Thyroid gland (tissue), 4 donors: ENCODE data around the gene JTB. TPM values are rescaled to one million over a fixed set of nuclear protein-coding genes. Genes with fewer than 3 reads are reported as not detected.
"Not testable (repeated sequence)": the region's sequence is repeated elsewhere in the genome, so short reads cannot be mapped to it uniquely, and the experiment has no call there.

Source experiments
- DNase-seq, 2 donors: peaks; one replicate each; pipeline ENCODE4 v3.0.0-alpha.2; 2019
- H3K27ac ChIP-seq, 3 donors: fragments of 200-600 bp; sonication (generic); 1 replicate in 2 of 3; 2 replicates in 1 of 3; pipeline ENCODE4 v1.5.1; 2016 to 2019; ENCODE audit warnings: mild to moderate bottlenecking in 1 of 3, moderate library complexity in 1 of 3
- H3K27me3 ChIP-seq: fragments of 200-600 bp; sonication (generic); one replicate; pipeline ENCODE4 v1.5.1; 2019
- H3K36me3 ChIP-seq, 2 donors: fragments of 200-600 bp; sonication (generic); one replicate each; pipeline ENCODE4 v1.5.1; 2016 to 2019
- H3K4me1 ChIP-seq, 2 donors: fragments of 200-600 bp; sonication (generic); one replicate each; pipeline ENCODE4 v1.5.1; 2017 to 2019
- H3K4me3 ChIP-seq, 3 donors: fragments of 200-600 bp; sonication (generic); replicated peaks in 1 of 3; 1 replicate in 2 of 3; 2 replicates in 1 of 3; pipeline ENCODE4 v1.5.1; 2016; ENCODE audit warnings: mild to moderate bottlenecking in 1 of 3
- H3K9me3 ChIP-seq: fragments of 200-600 bp; sonication (generic); one replicate; pipeline ENCODE4 v1.5.1; 2017
- CTCF ChIP-seq, 6 experiments: fragments of 200-600 bp in 3 of 6; fragments of 450-650 bp in 3 of 6; sonication (generic) in 3 of 6; IDR thresholded peaks; one replicate each; pipeline ENCODE4 v1.5.1; 2016 to 2019; ENCODE audit warnings: antibody characterized with exemption in 6 of 6, mild to moderate bottlenecking in 2 of 6, inconsistent platforms in 1 of 6, moderate library complexity in 1 of 6
- POLR2A ChIP-seq, 2 donors: fragments of 450-650 bp; IDR thresholded peaks; one replicate each; pipeline ENCODE4 v1.6.1; 2017; ENCODE audit warnings: antibody characterized with exemption in 2 of 2, mild to moderate bottlenecking in 2 of 2, moderate library complexity in 1 of 2
- WGBS, 2 donors: methylation state at CpG; one replicate each; pipeline ENCODE4 v1.1.5; 2017; 5-methylcytosine and 5-hydroxymethylcytosine counted together
- intact Hi-C: fragments of 100-400 bp; cut with DNase I; formaldehyde crosslinking; loops from one replicate; pipeline ENCODE4 v1.15.1; 2023
- total RNA-seq, 4 donors: library from RNA; depleted of rRNA; stranded (reverse); fragments of >200 nt; gene quantifications; one replicate each; pipeline ENCODE4 v1.2.3, GENCODE V29; 2016

JTB gene
- total RNA-seq, 4 donors from 2014 or later, result 173 to 393 (median 247) TPM

GRCh38 chr1:154012129-154012528, 34.7 kb upstream of the JTB start:
- intact Hi-C loops, result no loop called here

GRCh38 chr1:154006136-154006535, 28.7 kb upstream of the JTB start:
- no peak for DNase-seq
- intact Hi-C loops, result no loop called here
- no peaks in the 10 kb centered on the region for H3K4me1 ChIP-seq
- TF ChIP-seq CTCF (IDR thresholded peaks at IDR 0.05) (no peak), POLR2A (IDR thresholded peaks at IDR 0.05) (no peak)
- peak overlapping the region in 1 of 3 donors; percentile 36 for H3K27ac ChIP-seq
- no peaks in the 10 kb centered on the region for H3K27me3 ChIP-seq
- no peaks in the 10 kb centered on the region for H3K9me3 ChIP-seq
- 92 to 97% methylated on average over 3 of the region's 3 CpGs for WGBS, 2 donors
- no peak overlapping the region for H3K4me3 ChIP-seq
- H3K36me3 ChIP-seq, result no peaks in the 10 kb centered on the region

More at GRCh38 chr1:154012129-154012528, 34.7 kb upstream of the JTB start:
- Histone ChIP-seq H3K36me3 (no peaks in the 10 kb centered on the region), H3K9me3 (no peaks in the 10 kb centered on the region), H3K27me3 (no peaks in the 10 kb centered on the region), H3K4me3 (no peak overlapping the region), H3K27ac (no peak overlapping the region), H3K4me1 (no peaks in the 10 kb centered on the region)
- no peak for TF ChIP-seq POLR2A (IDR thresholded peaks at IDR 0.05)
- no peak for TF ChIP-seq CTCF (IDR thresholded peaks at IDR 0.05)
- 87 to 90% methylated on average over 1 of the region's 1 CpG for WGBS, 2 donors
- DNase-seq, result no peak

GRCh38 chr1:154000420-154000819, 22.9 kb upstream of the JTB start:
- Histone ChIP-seq H3K27ac (no peak overlapping the region), H3K4me3 (no peak overlapping the region), H3K9me3 (no peaks in the 10 kb centered on the region), H3K27me3 (no peaks in the 10 kb centered on the region), H3K36me3 (peaks cover 0 to under 1% of the 10 kb centered on the region in 2 donors), H3K4me1 (no peaks in the 10 kb centered on the region)
- TF ChIP-seq CTCF (IDR thresholded peaks at IDR 0.05), result no peak
- TF ChIP-seq POLR2A (IDR thresholded peaks at IDR 0.05), result no peak
- 79 to 86% methylated on average over 4 of the region's 4 CpGs for WGBS, 2 donors
- intact Hi-C loops, result no loop called here
- no peak for DNase-seq

GRCh38 chr1:153996882-153997281, 19.4 kb upstream of the JTB start:
- Histone ChIP-seq H3K36me3 (peaks cover 21 to 27% of the 10 kb centered on the region in 2 donors), H3K4me1 (peaks cover 11 to 13% of the 10 kb centered on the region in 2 donors)
- 95 to 96% methylated on average over 10 of the region's 10 CpGs for WGBS, 2 donors
- H3K27me3 ChIP-seq, intact Hi-C loops, H3K9me3 ChIP-seq, H3K4me3 ChIP-seq, H3K27ac ChIP-seq, DNase-seq: not testable (repeated sequence)

- no peak overlapping the region for H3K4me3 ChIP-seq
- TF ChIP-seq CTCF (IDR thresholded peaks at IDR 0.05) (no peak), POLR2A (IDR thresholded peaks at IDR 0.05) (no peak)
- intact Hi-C loops, result no loop called here
- peaks cover 29 to 30% of the 10 kb centered on the region in 2 donors for H3K36me3 ChIP-seq
- 96 to 97% methylated on average over 11 of the region's 11 CpGs for WGBS, 2 donors
- DNase-seq, result no peak
- H3K27ac ChIP-seq, result no peak overlapping the region
- no peaks in the 10 kb centered on the region for H3K27me3 ChIP-seq
- H3K4me1 ChIP-seq, result peaks cover 19% of the 10 kb centered on the region in 2 donors
- H3K9me3 ChIP-seq, result no peaks in the 10 kb centered on the region
These were observed 18.2 kb upstream of the JTB start for GRCh38 chr1:153995640-153996039.

- intact Hi-C loops, result no loop called here
- 91 to 94% methylated on average over 3 of the region's 3 CpGs for WGBS, 2 donors
- no peak for TF ChIP-seq CTCF (IDR thresholded peaks at IDR 0.05)
- TF ChIP-seq POLR2A (IDR thresholded peaks at IDR 0.05), result no peak
These were observed 17.7 kb upstream of the JTB start for GRCh38 chr1:153995202-153995601.

More at GRCh38 chr1:153995202-153995601, 17.7 kb upstream of the JTB start:
- no peak overlapping the region for H3K27ac ChIP-seq
- DNase-seq, result no peak
- H3K9me3 ChIP-seq, result no peaks in the 10 kb centered on the region
- no peak overlapping the region for H3K4me3 ChIP-seq
- H3K36me3 ChIP-seq, result peaks cover 29 to 30% of the 10 kb centered on the region in 2 donors
- no peaks in the 10 kb centered on the region for H3K27me3 ChIP-seq
- peaks cover 19 to 20% of the 10 kb centered on the region in 2 donors for H3K4me1 ChIP-seq
